SK-N-SH (cell line): ENCODE data around the gene CALML4. TPM values are rescaled to one million over a fixed set of nuclear protein-coding genes. Genes with fewer than 3 reads are reported as not detected.

Experiments used
- CTCF ChIA-PET: fragments of 300-600, 350-600 bp; formaldehyde crosslinking; extraction: SDS; loops from one replicate; lab custom pipeline; 2021; lab: Yijun Ruan, JAX
- POLR2A ChIA-PET: fragments of 350-600 bp; sonication (Branson Sonifier 250); formaldehyde crosslinking; extraction: SDS; loops from one replicate; lab custom pipeline; 2020; ENCODE audit warnings: antibody characterized with exemption, inconsistent platforms; lab: Yijun Ruan, JAX
- DNase-seq: peaks from one replicate; pipeline ENCODE4 v3.0.0; 2012
- H2AFZ ChIP-seq: fragments of 200-600 bp; sonication (generic); 2 replicates; pipeline ENCODE4 v1.8.1; 2016; ENCODE audit warnings: antibody characterized with exemption, mild to moderate bottlenecking, low read depth
- H3F3A ChIP-seq: fragments of 200-600 bp; sonication (generic); replicated peaks from 2 replicates; pipeline ENCODE3; 2016; ENCODE audit warnings: antibody characterized with exemption, mild to moderate bottlenecking; ENCODE audit not compliant: insufficient read depth
- H3K27ac ChIP-seq, 2 experiments: fragments of 200-500 bp in 1 of 2; fragments of 200-600 bp in 1 of 2; sonication (Bioruptor generic) in 1 of 2; sonication (generic), shearing (Covaris generic) in 1 of 2; 2 replicates each; pipeline versions ENCODE4 v1.5.1 to v1.6.1; 2014 to 2016; ENCODE audit warnings: low read depth in 2 of 2, inconsistent platforms in 1 of 2, low read length in 1 of 2, mild to moderate bottlenecking in 1 of 2, mixed read lengths in 1 of 2
- H3K27me3 ChIP-seq: fragments of 200-600 bp; sonication (generic), shearing (Covaris generic); 2 replicates; pipeline ENCODE4 v1.6.1; 2016; ENCODE audit warnings: mixed run types; ENCODE audit not compliant: insufficient read depth
- H3K36me3 ChIP-seq, 2 experiments: fragments of 200-500 bp in 1 of 2; fragments of 200-600 bp in 1 of 2; sonication (Bioruptor generic) in 1 of 2; sonication (generic) in 1 of 2; replicated peaks in 1 of 2; 2 replicates each; pipeline versions ENCODE3 to v1.5.1; 2014 to 2016; ENCODE audit warnings: low read length in 1 of 2, mild to moderate bottlenecking in 1 of 2; ENCODE audit not compliant: insufficient read depth in 2 of 2, control insufficient read depth in 1 of 2
- H3K4me1 ChIP-seq, 2 experiments: fragments of 200-500 bp in 1 of 2; fragments of 200-600 bp in 1 of 2; sonication (Bioruptor generic) in 1 of 2; sonication (generic), shearing (Covaris generic) in 1 of 2; 2 replicates each; pipeline versions ENCODE4 v1.5.1 to v1.6.1; 2014 to 2016; ENCODE audit warnings: low read depth in 1 of 2, low read length in 1 of 2, mixed run types in 1 of 2; ENCODE audit not compliant: insufficient read depth in 2 of 2, control insufficient read depth in 1 of 2
- H3K4me2 ChIP-seq: fragments of 200-600 bp; sonication (generic), shearing (Covaris generic); 2 replicates; pipeline ENCODE4 v1.6.1; 2017; ENCODE audit warnings: mixed run types
- H3K4me3 ChIP-seq, 2 experiments: fragments of 200-500 bp in 1 of 2; fragments of 200-600 bp in 1 of 2; sonication (Bioruptor generic) in 1 of 2; sonication (generic), shearing (Covaris generic) in 1 of 2; 2 replicates each; pipeline versions ENCODE4 v1.5.1 to v1.8.1; 2014 to 2016; ENCODE audit warnings: low read depth in 2 of 2, inconsistent platforms in 1 of 2, low read length in 1 of 2, mild to moderate bottlenecking in 1 of 2, mixed read lengths in 1 of 2, moderate library complexity in 1 of 2
- H3K79me2 ChIP-seq: fragments of 200-600 bp; sonication (generic); 2 replicates; pipeline ENCODE4 v1.8.1; 2017; ENCODE audit warnings: mild to moderate bottlenecking; ENCODE audit not compliant: insufficient read depth
- H3K9ac ChIP-seq: fragments of 200-600 bp; sonication (generic); 2 replicates; pipeline ENCODE4 v1.6.1; 2017; ENCODE audit warnings: mixed run types
- H3K9me2 ChIP-seq: fragments of 200-600 bp; sonication (generic); 2 replicates; pipeline ENCODE4 v1.6.1; 2017; ENCODE audit warnings: mixed run types
- H3K9me3 ChIP-seq: fragments of 200-600 bp; sonication (generic); 2 replicates; pipeline ENCODE4 v1.6.1; 2017; ENCODE audit warnings: mixed run types, mild to moderate bottlenecking, moderate library complexity
- H4K20me1 ChIP-seq: fragments of 200-600 bp; sonication (generic); 2 replicates; pipeline ENCODE4 v1.6.1; 2017; ENCODE audit warnings: mild to moderate bottlenecking, mixed run types; ENCODE audit not compliant: insufficient read depth
- CHD2 ChIP-seq: fragments of 150-350 bp; IDR thresholded peaks from 2 replicates; pipeline ENCODE4 v1.6.1; 2018; ENCODE audit warnings: low read length; ENCODE audit not compliant: partially characterized antibody
- ELF1 ChIP-seq: IDR thresholded peaks from 2 replicates; pipeline ENCODE4 v1.4.0; 2012
- FOSL2 ChIP-seq: IDR thresholded peaks from 2 replicates; pipeline ENCODE4 v1.4.0; 2012; ENCODE audit warnings: low read depth, mild to moderate bottlenecking, moderate library complexity, borderline replicate concordance
- FOXM1 ChIP-seq: IDR thresholded peaks from 2 replicates; pipeline ENCODE4 v1.4.0; 2012; ENCODE audit warnings: low read depth, mild to moderate bottlenecking
- GATA2 ChIP-seq: sonication (generic); formaldehyde crosslinking; IDR thresholded peaks from 2 replicates; pipeline ENCODE4 v1.5.0; 2020; ENCODE audit warnings: mild to moderate bottlenecking, missing genetic modification reagents
- MXI1 ChIP-seq: IDR thresholded peaks from 2 replicates; pipeline ENCODE4 v1.6.1; 2012; ENCODE audit warnings: mild to moderate bottlenecking, low read depth, low read length, improper control_type of control experiment
- NFIC ChIP-seq: IDR thresholded peaks from 2 replicates; pipeline ENCODE4 v1.4.0; 2012; ENCODE audit warnings: borderline replicate concordance
- NRF1 ChIP-seq: IDR thresholded peaks from 2 replicates; pipeline ENCODE4 v1.6.1; 2012; ENCODE audit warnings: low read depth, mild to moderate bottlenecking, low read length
- POLR2AphosphoS5 ChIP-seq: IDR thresholded peaks from 2 replicates; pipeline ENCODE4 v1.6.1; 2012; ENCODE audit warnings: low read depth, low read length
- RAD21 ChIP-seq: IDR thresholded peaks from 2 replicates; pipeline ENCODE4 v1.6.1; 2012; ENCODE audit warnings: mild to moderate bottlenecking, low read length
- SIN3A ChIP-seq: IDR thresholded peaks from 2 replicates; pipeline ENCODE4 v1.6.1; 2012; ENCODE audit warnings: low read depth, mild to moderate bottlenecking, low read length, moderate library complexity, borderline replicate concordance
- SMC3 ChIP-seq: IDR thresholded peaks from 2 replicates; pipeline ENCODE4 v1.6.1; 2012; ENCODE audit warnings: low read depth, low read length, improper control_type of control experiment
- TCF12 ChIP-seq: IDR thresholded peaks from 2 replicates; pipeline ENCODE4 v1.4.0; 2012
- TEAD4 ChIP-seq: IDR thresholded peaks from 2 replicates; pipeline ENCODE4 v1.4.0; 2012; ENCODE audit warnings: mild to moderate bottlenecking, borderline replicate concordance; ENCODE audit not compliant: insufficient read depth
- YY1 ChIP-seq: IDR thresholded peaks from 2 replicates; pipeline ENCODE4 v1.4.0; 2012; ENCODE audit warnings: low read depth, mild to moderate bottlenecking
- WGBS: methylation state at CpG from one replicate; pipeline ENCODE4 v1.1.6; 2017; ENCODE audit warnings: low lambda C conversion rate; 5-methylcytosine and 5-hydroxymethylcytosine counted together
- polyA plus RNA-seq, 3 experiments: library from polyadenylated mRNA; depleted of rRNA; stranded (reverse); fragments of >200 nt; gene quantifications; 2 replicates each; pipeline ENCODE4 v1.2.3, GENCODE V29; 2012
- TF ChIP-seq, protein P1 (sequence below): IDR thresholded peaks from 2 replicates; pipeline ENCODE4 v1.4.0; 2012; ENCODE audit warnings: low read depth
- TF ChIP-seq, protein P2 (sequence below): IDR thresholded peaks from 2 replicates; pipeline ENCODE4 v1.4.0; 2012; ENCODE audit warnings: low read depth, borderline replicate concordance
- TF ChIP-seq, protein P3 (sequence below): IDR thresholded peaks from 2 replicates; pipeline ENCODE4 v1.4.0; 2012; ENCODE audit warnings: low read depth, borderline replicate concordance

Gene CALML4
- polyA plus RNA-seq, 1 of the 3 experiments (the other 2 are of a cell fraction): 3.1 TPM

DNA sequence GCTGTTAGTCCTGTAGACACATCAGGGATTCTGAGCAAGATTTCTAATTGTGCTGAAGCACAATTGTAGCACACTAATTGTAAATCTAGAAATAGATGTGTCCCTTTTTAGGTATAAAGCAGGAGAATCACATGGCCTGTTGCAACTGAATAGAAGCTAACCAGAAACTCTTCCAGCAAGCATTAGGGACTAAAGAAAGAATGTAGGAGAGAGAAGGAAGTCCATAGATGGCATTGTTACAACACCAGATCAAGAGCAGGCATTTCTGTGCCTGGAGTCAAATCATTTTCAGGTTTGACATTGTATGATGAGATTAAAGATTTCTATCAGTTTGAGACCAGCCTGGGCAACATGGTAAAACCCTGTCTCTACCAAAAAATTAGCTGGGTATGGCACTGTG, 27.4 kb downstream of the CALML4 start (continued):
- TF ChIP-seq NRF1: no peak
- no peak for TF ChIP-seq TCF12
- TF ChIP-seq SMC3: no peak
- TF ChIP-seq, protein P1, sequence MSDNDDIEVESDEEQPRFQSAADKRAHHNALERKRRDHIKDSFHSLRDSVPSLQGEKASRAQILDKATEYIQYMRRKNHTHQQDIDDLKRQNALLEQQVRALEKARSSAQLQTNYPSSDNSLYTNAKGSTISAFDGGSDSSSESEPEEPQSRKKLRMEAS: no peak
- TF ChIP-seq, protein P2, sequence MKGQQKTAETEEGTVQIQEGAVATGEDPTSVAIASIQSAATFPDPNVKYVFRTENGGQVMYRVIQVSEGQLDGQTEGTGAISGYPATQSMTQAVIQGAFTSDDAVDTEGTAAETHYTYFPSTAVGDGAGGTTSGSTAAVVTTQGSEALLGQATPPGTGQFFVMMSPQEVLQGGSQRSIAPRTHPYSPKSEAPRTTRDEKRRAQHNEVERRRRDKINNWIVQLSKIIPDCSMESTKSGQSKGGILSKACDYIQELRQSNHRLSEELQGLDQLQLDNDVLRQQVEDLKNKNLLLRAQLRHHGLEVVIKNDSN: no peak
- no peak for TF ChIP-seq SIN3A
- no peak for TF ChIP-seq MXI1
- no peak for TF ChIP-seq FOXM1

DNA sequence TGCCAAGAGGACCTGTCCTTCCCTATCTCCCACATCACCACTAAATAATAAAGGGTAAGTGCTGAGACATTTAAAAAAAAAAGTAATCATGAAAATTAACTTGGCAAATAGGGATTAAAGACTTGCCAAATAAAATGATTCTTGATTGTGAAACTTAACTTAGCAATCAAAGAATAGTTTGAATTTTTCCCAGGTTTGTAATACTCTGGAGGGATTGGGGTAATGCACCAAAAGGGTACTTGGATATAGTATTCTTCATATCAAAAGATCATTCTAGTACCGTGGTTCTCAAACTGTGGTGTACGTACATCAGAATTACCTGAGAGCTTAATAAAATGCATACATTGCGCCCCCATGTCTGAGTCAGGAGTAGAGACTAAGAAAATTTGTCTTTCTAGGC, 28.5 kb downstream of the CALML4 start:
- peaks cover 0 to 2% of the 10 kb centered on the region in 2 experiments; a peak in 1 of 4 replicates for H3K4me1 ChIP-seq

DNA sequence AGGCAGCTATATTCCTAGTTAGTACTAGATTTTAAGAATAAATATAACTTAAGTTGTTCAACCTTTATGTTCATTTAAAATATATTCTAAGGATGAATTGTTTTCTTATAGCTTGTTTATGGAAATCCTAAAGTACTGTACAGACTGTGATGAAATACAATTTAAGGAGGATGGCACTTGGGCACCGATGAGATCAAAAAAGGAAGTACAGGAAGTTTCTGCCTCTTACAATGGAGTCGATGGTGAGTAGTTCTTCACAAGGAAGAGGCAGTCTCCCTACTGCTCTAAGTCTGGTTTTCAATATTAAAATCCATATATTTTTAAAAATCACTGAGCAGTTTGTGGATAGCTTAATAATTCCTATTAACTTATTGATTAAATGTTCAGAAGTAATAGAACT, 29.6 kb downstream of the CALML4 start:
- Histone ChIP-seq H3K4me2 (no peak overlapping the region), H3K27ac (no peak overlapping the region), H3K4me3 (no peak overlapping the region), H2AFZ (no peak overlapping the region), H3K9me2 (no peaks in the 10 kb centered on the region), H3K4me1 (peaks cover 0 to 2% of the 10 kb centered on the region in 2 experiments; a peak in 1 of 4 replicates), H3K27me3 (no peaks in the 10 kb centered on the region), H3F3A (no peaks in the 10 kb centered on the region)
- DNase-seq: no peak
- ChIA-PET POLR2A (no interaction called here), CTCF (interaction anchor here (1.2 kb wide), 1 partner anchor 312 kb away, joined by 4 read pairs; no protein-coding TSS in a partner anchor)
- WGBS: 97% methylated on average over 2 of the region's 2 CpGs
- TF ChIP-seq TCF12: no peak
- TF ChIP-seq SMC3: no peak
- TF ChIP-seq, protein P3, sequence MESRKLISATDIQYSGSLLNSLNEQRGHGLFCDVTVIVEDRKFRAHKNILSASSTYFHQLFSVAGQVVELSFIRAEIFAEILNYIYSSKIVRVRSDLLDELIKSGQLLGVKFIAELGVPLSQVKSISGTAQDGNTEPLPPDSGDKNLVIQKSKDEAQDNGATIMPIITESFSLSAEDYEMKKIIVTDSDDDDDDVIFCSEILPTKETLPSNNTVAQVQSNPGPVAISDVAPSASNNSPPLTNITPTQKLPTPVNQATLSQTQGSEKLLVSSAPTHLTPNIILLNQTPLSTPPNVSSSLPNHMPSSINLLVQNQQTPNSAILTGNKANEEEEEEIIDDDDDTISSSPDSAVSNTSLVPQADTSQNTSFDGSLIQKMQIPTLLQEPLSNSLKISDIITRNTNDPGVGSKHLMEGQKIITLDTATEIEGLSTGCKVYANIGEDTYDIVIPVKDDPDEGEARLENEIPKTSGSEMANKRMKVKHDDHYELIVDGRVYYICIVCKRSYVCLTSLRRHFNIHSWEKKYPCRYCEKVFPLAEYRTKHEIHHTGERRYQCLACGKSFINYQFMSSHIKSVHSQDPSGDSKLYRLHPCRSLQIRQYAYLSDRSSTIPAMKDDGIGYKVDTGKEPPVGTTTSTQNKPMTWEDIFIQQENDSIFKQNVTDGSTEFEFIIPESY: no peak
- TF ChIP-seq ELF1: no peak
- TF ChIP-seq NFIC: no peak
- TF ChIP-seq FOSL2: no peak
- no peak for TF ChIP-seq NRF1
- TF ChIP-seq, protein P2: no peak
- no peak for TF ChIP-seq POLR2AphosphoS5
- TF ChIP-seq YY1: no peak
- TF ChIP-seq TEAD4: no peak
- TF ChIP-seq, all 33 proteins: peak for 0
- H4K20me1 ChIP-seq: no peaks in the 10 kb centered on the region
- H3K9me3 ChIP-seq: no peaks in the 10 kb centered on the region
- H3K36me3 ChIP-seq: peaks cover 22 to 25% of the 10 kb centered on the region in 2 experiments
- no peaks in the 10 kb centered on the region for H3K79me2 ChIP-seq
- H3K9ac ChIP-seq: no peak overlapping the region

More for the DNA sequence above, 28.5 kb downstream of the CALML4 start:
- Histone ChIP-seq H3K27ac (no peak overlapping the region), H3K27me3 (no peaks in the 10 kb centered on the region), H3K4me3 (no peak overlapping the region), H3K36me3 (peaks cover 30 to 31% of the 10 kb centered on the region in 2 experiments), H3F3A (no peaks in the 10 kb centered on the region), H4K20me1 (no peaks in the 10 kb centered on the region), H3K9ac (no peak overlapping the region), H3K79me2 (no peaks in the 10 kb centered on the region), H3K9me3 (no peaks in the 10 kb centered on the region), H3K4me2 (no peak overlapping the region), H2AFZ (no peak overlapping the region), H3K9me2 (no peaks in the 10 kb centered on the region)
- ChIA-PET POLR2A (no interaction called here), CTCF (no interaction called here)
- TF ChIP-seq POLR2AphosphoS5: no peak
- no peak for TF ChIP-seq CHD2
- TF ChIP-seq RAD21: no peak
- TF ChIP-seq GATA2 (CRISPR knock-in tag): no peak
- TF ChIP-seq NFIC: no peak
- WGBS: 98% methylated on average over 3 of the region's 3 CpGs
- no peak for DNase-seq
